GM15510 (cell line): ENCODE measurements around the gene FUZ.
A peak's percentile ranks its signal among the peaks of the same experiment; 100 is the strongest.

Experiments
- POLR2A ChIP-seq: IDR thresholded peaks from 3 replicates; pipeline ENCODE4 v1.6.1; 2011; ENCODE audit warnings: borderline replicate concordance; ENCODE audit not compliant: insufficient read length; ENCODE audit errors: extremely low read depth

FUZ gene

GRCh38 chr19:49823472-49823871 is 10.4 kb upstream of the FUZ start:
- no peak for TF ChIP-seq POLR2A

GRCh38 chr19:49820125-49820524 is 7.0 kb upstream of the FUZ start:
- TF ChIP-seq POLR2A, result no peak

- no peak for TF ChIP-seq POLR2A
These were observed 5.7 kb upstream of the FUZ start for GRCh38 chr19:49818649-49819370.

GRCh38 chr19:49817964-49818648 is 5.0 kb upstream of the FUZ start, which contains the start of gene MED25:
Gene MED25 (plus strand): TSS chr19:49818289. CDS start chr19:49818342, 53 bp downstream.
- TF ChIP-seq POLR2A, result peak; percentile 83

- TF ChIP-seq POLR2A, result no peak
These were observed 3.5 kb upstream of the FUZ start for GRCh38 chr19:49816590-49816989.

- TF ChIP-seq POLR2A, result no peak
These were observed 918 bp upstream of the FUZ start for GRCh38 chr19:49814010-49814409.

- TF ChIP-seq POLR2A, result no peak
These were observed 568 bp downstream of the FUZ start for GRCh38 chr19:49812452-49812996.

- no peak for TF ChIP-seq POLR2A
These were observed 1.8 kb downstream of the FUZ start for GRCh38 chr19:49811328-49811727.

GRCh38 chr19:49809941-49810389 is 3.1 kb downstream of the FUZ start:
- no peak for TF ChIP-seq POLR2A

GRCh38 chr19:49809160-49809940 is 3.7 kb downstream of the FUZ start:
- no peak for TF ChIP-seq POLR2A

- no peak for TF ChIP-seq POLR2A
These were observed 4.4 kb downstream of the FUZ start for GRCh38 chr19:49808711-49809159.

- TF ChIP-seq POLR2A, result no peak
These were observed 5.0 kb downstream of the FUZ start for GRCh38 chr19:49807904-49808675.

GRCh38 chr19:49807058-49807903 is 5.8 kb downstream of the FUZ start:
- no peak for TF ChIP-seq POLR2A

- no peak for TF ChIP-seq POLR2A
These were observed 6.5 kb downstream of the FUZ start for GRCh38 chr19:49806620-49806959.
